Smooth muscle cell (in vitro differentiated cells): ENCODE measurements around the gene DHRS13. TPM values are rescaled to one million over a fixed set of nuclear protein-coding genes. Genes with fewer than 3 reads are reported as not detected.
A peak's percentile ranks its signal among the peaks of the same experiment; 100 is the strongest.
"Not testable (repeated sequence)": the region's sequence is repeated elsewhere in the genome, so short reads cannot be mapped to it uniquely, and the experiment has no call there.

Experiments used
- DNase-seq: peaks from one replicate; lab custom pipeline; 2025; ENCODE audit not compliant: unreplicated experiment; lab: John Stamatoyannopoulos, UW
- H2AFZ ChIP-seq: fragments of 200-600 bp; sonication (generic); 2 replicates; pipeline ENCODE4 v1.6.0; 2016; ENCODE audit warnings: antibody characterized with exemption, low read depth, mild to moderate bottlenecking
- H3F3A ChIP-seq: fragments of 200-600 bp; sonication (generic); 2 replicates; pipeline ENCODE4 v1.6.0; 2017; ENCODE audit warnings: antibody characterized with exemption, low read depth
- H3K27ac ChIP-seq: fragments of 200-600 bp; sonication (generic); 2 replicates; pipeline ENCODE4 v1.5.1; 2016; ENCODE audit warnings: low read depth, mild to moderate bottlenecking
- H3K27me3 ChIP-seq: fragments of 200-600 bp; sonication (generic); 2 replicates; pipeline ENCODE4 v1.6.1; 2016; ENCODE audit warnings: low read depth, mild to moderate bottlenecking
- H3K36me3 ChIP-seq: fragments of 200-600 bp; sonication (generic); 2 replicates; pipeline ENCODE4 v1.5.1; 2016; ENCODE audit warnings: low read depth
- H3K4me1 ChIP-seq: fragments of 200-600 bp; sonication (generic); 2 replicates; pipeline ENCODE4 v1.5.1; 2016; ENCODE audit warnings: low read depth
- H3K4me2 ChIP-seq: fragments of 200-600 bp; sonication (generic); 2 replicates; pipeline ENCODE4 v1.6.0; 2016; ENCODE audit warnings: mild to moderate bottlenecking
- H3K4me3 ChIP-seq: fragments of 200-600 bp; sonication (generic); 2 replicates; pipeline ENCODE4 v1.5.1; 2016; ENCODE audit warnings: mild to moderate bottlenecking
- H3K79me2 ChIP-seq: fragments of 200-600 bp; sonication (generic); 2 replicates; pipeline ENCODE4 v1.6.0; 2016; ENCODE audit warnings: low read depth, mild to moderate bottlenecking
- H3K9ac ChIP-seq: fragments of 200-600 bp; sonication (generic); 2 replicates; pipeline ENCODE4 v1.6.0; 2016; ENCODE audit warnings: low read depth
- H3K9me3 ChIP-seq: fragments of 200-600 bp; sonication (generic); replicated peaks from 2 replicates; pipeline ENCODE4 v1.5.1; 2016; ENCODE audit warnings: low read depth
- H4K20me1 ChIP-seq: fragments of 200-600 bp; sonication (generic); 2 replicates; pipeline ENCODE4 v1.6.0; 2016; ENCODE audit warnings: low read depth
- WGBS: methylation state at CpG from one replicate; pipeline ENCODE4 v1.1.7; 2016; ENCODE audit warnings: low lambda C conversion rate; 5-methylcytosine and 5-hydroxymethylcytosine counted together
- polyA plus RNA-seq: library from polyadenylated mRNA; unstranded; fragments of >200 nt; fragmentation: Nextera tagmentation; extraction: Ambion mirVana; gene quantifications from 2 replicates; pipeline ENCODE4 v1.2.1, GENCODE V29; 2016
- total RNA-seq: library from RNA; depleted of rRNA; stranded (reverse); fragments of >200 nt; gene quantifications from 2 replicates; pipeline ENCODE4 v1.2.3, GENCODE V29; 2014
- TF ChIP-seq, protein P1 (sequence below): fragments of 200-600 bp; sonication (generic); IDR thresholded peaks from 2 replicates; pipeline ENCODE4 v1.5.1; 2017; ENCODE audit warnings: borderline replicate concordance, mild to moderate bottlenecking, antibody characterized with exemption; ENCODE audit not compliant: insufficient read depth, poor library complexity, severe bottlenecking

Gene DHRS13
- total and polyA plus RNA-seq, 2 experiments from 2014 or later, result 6.0 to 10.1 TPM

DNA sequence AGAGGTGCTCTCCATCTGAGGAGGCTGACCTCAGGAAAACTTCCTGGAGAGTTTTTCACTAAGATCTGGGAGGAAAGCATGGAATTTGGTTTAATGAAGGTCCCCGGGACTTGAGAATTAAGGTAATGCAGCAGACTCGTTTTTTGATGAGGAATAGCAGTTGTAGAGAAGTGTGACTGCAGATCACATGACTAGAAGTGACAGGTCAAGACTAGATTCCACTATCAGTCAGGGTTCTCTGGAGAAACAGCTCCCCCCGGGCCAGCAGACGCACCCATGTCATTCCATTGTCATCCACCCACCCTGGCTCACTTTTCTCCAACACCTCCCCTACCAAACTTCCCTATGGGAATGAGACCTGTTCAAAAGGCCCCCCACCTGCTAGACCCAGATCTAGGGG, 1.9 kb upstream of the DHRS13 start:
- no peak overlapping the region for H3K4me2 ChIP-seq
- no peaks in the 10 kb centered on the region for H3K36me3 ChIP-seq
- no peaks in the 10 kb centered on the region for H3K27me3 ChIP-seq
- H3K9ac ChIP-seq, result no peak overlapping the region
- H2AFZ ChIP-seq, result no peak overlapping the region
- peaks cover 28% of the 10 kb centered on the region for H3F3A ChIP-seq
- H4K20me1 ChIP-seq, result peaks cover 33% of the 10 kb centered on the region
- H3K9me3 ChIP-seq, result no peaks in the 10 kb centered on the region
- TF ChIP-seq, protein P1, sequence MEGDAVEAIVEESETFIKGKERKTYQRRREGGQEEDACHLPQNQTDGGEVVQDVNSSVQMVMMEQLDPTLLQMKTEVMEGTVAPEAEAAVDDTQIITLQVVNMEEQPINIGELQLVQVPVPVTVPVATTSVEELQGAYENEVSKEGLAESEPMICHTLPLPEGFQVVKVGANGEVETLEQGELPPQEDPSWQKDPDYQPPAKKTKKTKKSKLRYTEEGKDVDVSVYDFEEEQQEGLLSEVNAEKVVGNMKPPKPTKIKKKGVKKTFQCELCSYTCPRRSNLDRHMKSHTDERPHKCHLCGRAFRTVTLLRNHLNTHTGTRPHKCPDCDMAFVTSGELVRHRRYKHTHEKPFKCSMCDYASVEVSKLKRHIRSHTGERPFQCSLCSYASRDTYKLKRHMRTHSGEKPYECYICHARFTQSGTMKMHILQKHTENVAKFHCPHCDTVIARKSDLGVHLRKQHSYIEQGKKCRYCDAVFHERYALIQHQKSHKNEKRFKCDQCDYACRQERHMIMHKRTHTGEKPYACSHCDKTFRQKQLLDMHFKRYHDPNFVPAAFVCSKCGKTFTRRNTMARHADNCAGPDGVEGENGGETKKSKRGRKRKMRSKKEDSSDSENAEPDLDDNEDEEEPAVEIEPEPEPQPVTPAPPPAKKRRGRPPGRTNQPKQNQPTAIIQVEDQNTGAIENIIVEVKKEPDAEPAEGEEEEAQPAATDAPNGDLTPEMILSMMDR, result no peak
- WGBS, result 69% methylated on average over 4 of the region's 4 CpGs
- DNase-seq, result no peak
- H3K4me3 ChIP-seq, result no peak overlapping the region
- H3K79me2 ChIP-seq, result no peaks in the 10 kb centered on the region
- peaks cover 3% of the 10 kb centered on the region for H3K4me1 ChIP-seq
- H3K27ac ChIP-seq, result no peak overlapping the region

DNA sequence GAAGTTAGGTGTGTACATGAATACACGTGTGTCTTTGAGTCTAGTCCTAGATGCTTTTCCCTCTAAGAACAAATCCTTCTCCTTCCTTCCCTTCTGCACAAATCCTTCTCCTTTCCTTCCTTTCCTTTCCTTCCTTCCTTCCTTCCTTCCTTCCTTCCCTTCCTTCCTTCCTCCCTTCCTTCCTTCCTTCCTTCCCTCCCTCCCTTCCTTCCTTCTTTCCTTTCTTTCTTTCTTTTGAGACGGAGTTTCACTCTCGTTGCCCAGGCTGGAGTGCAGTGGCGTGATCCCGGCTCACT, 615 bp upstream of the DHRS13 start:
- not testable (repeated sequence) for H3K27ac ChIP-seq, H2AFZ ChIP-seq, H3K4me1 ChIP-seq, H3K27me3 ChIP-seq, DNase-seq, H3K79me2 ChIP-seq, H3K4me2 ChIP-seq, H3K4me3 ChIP-seq, H3K9me3 ChIP-seq, H3K9ac ChIP-seq, H3K36me3 ChIP-seq
- Histone ChIP-seq H4K20me1 (peaks cover 20% of the 10 kb centered on the region), H3F3A (peaks cover 19% of the 10 kb centered on the region)
- 93% methylated on average over 5 of the region's 5 CpGs for WGBS

DNA sequence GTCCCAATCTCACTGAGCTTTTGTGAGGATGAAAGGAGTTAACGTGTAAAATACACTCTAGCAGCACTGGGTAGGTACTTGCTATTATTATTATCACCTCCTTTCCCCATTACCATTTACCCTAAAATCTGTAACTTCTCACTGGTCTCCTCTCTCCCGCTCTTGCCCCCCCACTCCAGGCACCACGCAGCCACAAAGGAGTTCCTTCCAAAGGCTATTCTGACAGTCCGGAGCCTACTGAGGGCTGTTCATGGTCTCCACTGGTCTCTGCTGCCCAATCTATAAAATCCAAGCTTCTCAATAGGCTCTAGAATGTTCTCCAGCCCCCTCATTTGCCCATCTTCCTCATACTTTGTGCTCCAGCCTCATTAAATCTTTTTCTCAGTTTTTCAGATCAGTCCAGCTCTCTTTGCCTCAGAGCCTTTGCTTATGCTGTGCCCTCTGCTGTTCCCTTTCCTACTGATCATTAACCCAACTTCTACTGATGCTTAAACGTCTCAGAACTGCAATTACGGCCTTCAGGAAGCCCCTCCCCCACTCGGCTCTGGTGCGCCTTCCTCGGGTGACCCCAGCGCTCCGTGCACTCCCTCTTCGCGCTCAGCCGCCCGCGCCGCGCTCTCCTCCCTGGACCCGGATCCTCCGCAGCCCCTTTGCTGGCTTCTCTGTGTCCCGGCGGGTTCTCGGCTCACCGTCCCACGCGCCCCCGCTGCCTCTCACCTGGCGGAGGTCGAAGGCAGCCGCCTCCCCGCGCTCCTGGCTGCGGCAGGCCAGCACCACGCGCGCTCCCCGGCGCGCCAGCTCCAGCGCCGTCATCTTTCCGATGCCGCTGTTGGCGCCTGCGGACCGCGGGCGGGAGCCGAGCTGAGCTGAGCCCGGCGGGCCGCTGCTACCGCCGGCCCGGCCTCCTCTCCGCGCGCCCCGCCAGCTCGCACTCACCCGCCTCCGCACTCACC, 737 bp downstream of the DHRS13 start:
- Histone ChIP-seq H3K36me3 (no peaks in the 10 kb centered on the region), H3K9me3 (no peaks in the 10 kb centered on the region), H3K4me3 (peak overlapping the region; percentile 81), H3K27me3 (no peaks in the 10 kb centered on the region), H3K79me2 (no peaks in the 10 kb centered on the region), H3K4me1 (peaks cover 5% of the 10 kb centered on the region), H3K27ac (no peak overlapping the region), H3F3A (peaks cover 20% of the 10 kb centered on the region), H3K9ac (peak overlapping the region; percentile 48), H3K4me2 (peak overlapping the region; percentile 97), H2AFZ (peak overlapping the region; percentile 50), H4K20me1 (peaks cover 6% of the 10 kb centered on the region)
- TF ChIP-seq, protein P1, result no peak
- 4% methylated on average over 58 of the region's 62 CpGs for WGBS
- no peak for DNase-seq

DNA sequence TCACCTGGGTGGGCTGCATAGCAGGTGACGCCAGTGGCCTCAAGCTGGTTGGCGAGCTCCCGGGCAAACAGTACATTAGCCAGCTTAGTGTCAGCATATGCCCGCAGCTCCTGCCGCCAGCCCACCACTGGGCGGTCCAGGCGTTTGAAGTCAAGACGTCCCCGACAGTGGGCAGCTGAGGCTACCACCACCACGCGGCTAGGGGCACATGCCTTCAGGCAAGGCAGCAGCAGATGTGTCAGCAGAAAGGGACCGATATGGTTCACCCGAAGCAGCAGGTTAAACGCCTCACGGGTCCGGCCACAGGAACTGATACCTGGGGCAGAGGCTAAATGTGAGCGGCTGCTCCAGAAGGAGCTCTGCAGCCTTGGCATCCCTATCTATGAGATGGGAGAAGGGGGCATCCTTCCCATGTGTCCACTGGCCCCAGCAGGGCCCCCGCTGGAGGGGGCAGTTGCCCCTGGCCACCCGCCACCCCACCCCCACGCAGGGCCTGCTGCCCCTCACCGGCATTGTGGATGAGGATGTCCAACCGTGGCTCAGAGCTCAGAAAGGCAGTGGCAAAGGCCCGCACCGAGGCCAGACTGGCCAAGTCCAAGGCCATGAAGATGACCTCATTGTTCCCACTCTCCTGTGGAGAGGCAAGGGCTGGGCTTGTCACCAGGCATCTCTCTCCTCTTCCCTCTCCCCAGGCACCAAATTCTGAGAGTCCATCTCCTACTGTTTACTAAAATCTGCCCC, 1.7 kb downstream of the DHRS13 start:
- H3K27ac ChIP-seq, result no peak overlapping the region
- H3K27me3 ChIP-seq, result no peaks in the 10 kb centered on the region
- H2AFZ ChIP-seq, result no peak overlapping the region
- DNase-seq, result no peak
- H3F3A ChIP-seq, result peaks cover 26% of the 10 kb centered on the region
- no peaks in the 10 kb centered on the region for H3K9me3 ChIP-seq
- peak overlapping the region; percentile 97 for H3K4me2 ChIP-seq
- peaks cover 10% of the 10 kb centered on the region for H3K4me1 ChIP-seq
- peaks cover 12% of the 10 kb centered on the region for H4K20me1 ChIP-seq
- WGBS, result 94% methylated on average over 21 of the region's 24 CpGs
- TF ChIP-seq, protein P1, result no peak
- no peaks in the 10 kb centered on the region for H3K36me3 ChIP-seq
- no peak overlapping the region for H3K4me3 ChIP-seq
- no peaks in the 10 kb centered on the region for H3K79me2 ChIP-seq
- H3K9ac ChIP-seq, result no peak overlapping the region
